GM10248 (cell line): Measurements from ENCODE around the gene MAPKAP1.

Experiments used
- CTCF ChIA-PET: fragments of 300-600 bp; sonication (Branson Sonifier 250); formaldehyde crosslinking; extraction: SDS; loops from one replicate; lab custom pipeline; 2021; ENCODE audit warnings: antibody characterized with exemption; lab: Yijun Ruan, JAX
- POLR2A ChIA-PET: fragments of 350-650 bp; sonication (Branson Sonifier 250); formaldehyde crosslinking; extraction: SDS; loops from one replicate; lab custom pipeline; 2020; ENCODE audit warnings: antibody characterized with exemption; lab: Yijun Ruan, JAX
- DNase-seq: peaks from one replicate; pipeline ENCODE4 v3.0.0; 2012; ENCODE audit errors: extremely low spot score
- TF ChIP-seq, protein P1 (sequence below): IDR thresholded peaks from 2 replicates; pipeline ENCODE4 v1.5.1; 2012; ENCODE audit warnings: mild to moderate bottlenecking, low read depth; ENCODE audit errors: extremely low read depth, missing control alignments, control extremely low read depth

The MAPKAP1 gene

DNA sequence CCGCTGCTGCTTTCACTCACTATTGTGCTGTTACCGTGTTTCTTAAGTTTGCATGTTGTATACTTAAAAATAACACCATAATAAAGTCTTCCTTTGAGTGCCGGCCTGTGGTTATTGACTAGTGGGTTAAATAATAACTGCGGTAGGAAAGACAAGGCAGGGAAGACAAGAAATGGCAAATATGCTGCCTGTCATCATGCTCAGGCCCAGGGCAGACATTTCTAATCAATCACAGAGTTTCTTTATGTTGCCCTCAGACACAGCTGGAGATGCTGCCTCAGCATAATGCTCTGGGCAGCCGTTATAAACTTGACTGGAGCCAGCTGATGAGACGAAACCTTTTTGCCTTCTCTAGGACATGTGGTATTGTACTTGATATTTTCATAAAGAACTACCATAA lies 230.4 kb downstream of the MAPKAP1 start:
- TF ChIP-seq, protein P1, sequence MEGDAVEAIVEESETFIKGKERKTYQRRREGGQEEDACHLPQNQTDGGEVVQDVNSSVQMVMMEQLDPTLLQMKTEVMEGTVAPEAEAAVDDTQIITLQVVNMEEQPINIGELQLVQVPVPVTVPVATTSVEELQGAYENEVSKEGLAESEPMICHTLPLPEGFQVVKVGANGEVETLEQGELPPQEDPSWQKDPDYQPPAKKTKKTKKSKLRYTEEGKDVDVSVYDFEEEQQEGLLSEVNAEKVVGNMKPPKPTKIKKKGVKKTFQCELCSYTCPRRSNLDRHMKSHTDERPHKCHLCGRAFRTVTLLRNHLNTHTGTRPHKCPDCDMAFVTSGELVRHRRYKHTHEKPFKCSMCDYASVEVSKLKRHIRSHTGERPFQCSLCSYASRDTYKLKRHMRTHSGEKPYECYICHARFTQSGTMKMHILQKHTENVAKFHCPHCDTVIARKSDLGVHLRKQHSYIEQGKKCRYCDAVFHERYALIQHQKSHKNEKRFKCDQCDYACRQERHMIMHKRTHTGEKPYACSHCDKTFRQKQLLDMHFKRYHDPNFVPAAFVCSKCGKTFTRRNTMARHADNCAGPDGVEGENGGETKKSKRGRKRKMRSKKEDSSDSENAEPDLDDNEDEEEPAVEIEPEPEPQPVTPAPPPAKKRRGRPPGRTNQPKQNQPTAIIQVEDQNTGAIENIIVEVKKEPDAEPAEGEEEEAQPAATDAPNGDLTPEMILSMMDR: no peak
- no peak for DNase-seq
- POLR2A ChIA-PET: no interaction called here
- CTCF ChIA-PET: no interaction called here

DNA sequence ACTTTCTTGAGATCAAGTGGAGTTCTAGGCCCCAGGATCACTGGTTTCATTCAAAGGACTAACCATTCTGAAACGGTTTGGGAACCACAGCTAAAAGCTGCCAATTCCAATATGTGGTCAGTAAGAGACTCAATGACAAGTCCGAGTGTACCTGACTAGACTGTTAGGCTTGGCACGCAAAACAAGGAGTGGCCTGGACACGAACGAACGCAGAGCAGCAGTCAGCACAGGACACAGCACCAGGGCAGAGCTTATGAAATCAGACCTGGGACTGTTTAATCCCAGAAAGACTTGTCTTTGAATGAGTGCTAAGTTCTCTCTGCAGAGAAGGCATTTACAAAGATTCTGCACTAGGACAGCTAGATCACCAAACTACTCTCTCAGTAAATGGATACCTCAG lies 231.6 kb downstream of the MAPKAP1 start:
- no peak for DNase-seq
- ChIA-PET POLR2A (no interaction called here), CTCF (interaction anchor here (1.2 to 1.6 kb wide), 2 partner anchors 17 to 27 kb away, joined by 3 to 4 read pairs; no protein-coding TSS in a partner anchor)
- TF ChIP-seq, protein P1: no peak

- POLR2A ChIA-PET: no interaction called here
- CTCF ChIA-PET: interaction anchor here (1.7 to 2.0 kb wide), 3 partner anchors 10 to 23 kb away, joined by 5 to 9 read pairs (median 5); no protein-coding TSS in a partner anchor
- DNase-seq: no peak
- TF ChIP-seq, protein P1: no peak
Measured at GRCh38 chr9:125472926-125473701, 233.9 kb downstream of the MAPKAP1 start.

GRCh38 chr9:125472562-125472925 lies 234.5 kb downstream of the MAPKAP1 start:
- no peak for DNase-seq
- CTCF ChIA-PET: interaction anchor here (1.7 to 1.9 kb wide), 2 partner anchors 10 to 22 kb away, joined by 5 to 9 read pairs; no protein-coding TSS in a partner anchor
- TF ChIP-seq, protein P1: no peak
- POLR2A ChIA-PET: no interaction called here

DNA sequence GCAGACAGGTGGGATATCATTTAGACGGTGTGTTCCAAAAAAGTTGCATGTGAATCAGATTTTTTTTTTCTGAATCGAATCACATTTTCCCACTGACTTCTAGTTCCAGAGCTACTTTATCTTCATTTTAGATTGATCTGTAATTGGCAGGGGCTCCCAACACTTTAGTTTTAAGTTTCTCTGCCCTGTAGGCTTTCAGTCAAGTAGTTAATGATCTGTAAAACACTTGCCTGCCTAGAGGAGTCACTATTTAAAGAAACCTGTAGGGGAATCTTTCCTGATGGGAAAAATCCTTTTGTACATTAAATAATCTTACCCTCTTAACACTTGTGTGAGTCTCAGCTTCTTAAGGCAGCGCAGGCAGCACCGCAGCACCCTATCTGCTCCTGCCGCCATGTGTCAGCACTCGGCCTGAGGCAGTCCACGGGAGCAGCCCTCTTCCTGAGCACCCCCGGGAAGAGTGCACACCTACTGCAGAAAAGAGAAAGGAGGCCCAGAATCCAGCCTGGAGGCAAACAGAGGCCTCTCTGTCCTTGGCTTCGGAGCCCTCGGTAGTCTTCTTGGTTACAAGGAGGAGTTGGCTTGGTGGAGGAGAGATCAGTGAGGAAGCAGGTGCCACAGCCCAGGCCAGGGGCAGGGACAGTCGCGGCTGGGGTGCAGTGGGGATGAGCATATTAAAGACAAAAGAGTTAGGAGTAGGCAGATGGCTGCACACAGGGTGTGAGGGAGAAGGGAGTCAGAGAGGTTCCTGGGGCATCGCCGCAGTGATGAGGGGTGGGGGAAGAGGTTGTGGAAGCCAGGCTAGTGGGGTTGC lies 236.0 kb downstream of the MAPKAP1 start:
- TF ChIP-seq, protein P1: no peak
- ChIA-PET POLR2A (no interaction called here), CTCF (interaction anchor here (0.8 kb wide), 1 partner anchor 8 kb away, joined by 4 read pairs; no protein-coding TSS in a partner anchor)
- DNase-seq: no peak

DNA sequence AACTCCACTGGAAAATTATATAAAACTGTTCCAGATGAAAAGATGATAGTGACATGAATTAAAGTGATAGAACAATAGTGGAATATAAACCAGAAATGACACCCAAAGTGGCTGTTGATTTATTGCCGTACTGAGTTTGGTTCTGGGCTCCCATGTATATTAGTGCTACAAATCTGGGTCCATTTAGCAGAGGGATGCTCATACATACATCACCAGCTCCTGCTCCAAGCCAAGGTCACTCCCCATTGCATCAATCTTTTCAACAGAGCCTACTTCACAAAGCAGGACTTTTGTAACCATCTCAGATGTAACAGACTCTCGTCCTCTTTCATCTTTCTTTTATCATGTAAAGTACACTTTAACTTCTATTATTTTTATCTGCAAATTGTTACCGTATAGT lies 236.8 kb downstream of the MAPKAP1 start:
- no peak for DNase-seq
- ChIA-PET POLR2A (no interaction called here), CTCF (no interaction called here)
- TF ChIP-seq, protein P1: no peak
